SU-DHL-6 (cell line): Measurements from ENCODE around the gene AIDA.

Experiments
- EZH2phosphoT487 ChIP-seq: fragments of 200-600 bp; sonication (generic), shearing (Covaris generic); conservative IDR thresholded peaks from 2 replicates; pipeline ENCODE4 v1.6.1; 2018; ENCODE audit warnings: mild to moderate bottlenecking, antibody characterized with exemption, low read length, moderate library complexity, mixed read lengths
- TF ChIP-seq, protein P1 (sequence below): fragments of 200-600 bp; sonication (generic); IDR thresholded peaks from one replicate; pipeline ENCODE4 v1.5.1; 2017; ENCODE audit warnings: antibody characterized with exemption, mild to moderate bottlenecking, low read length, moderate library complexity; ENCODE audit not compliant: insufficient read depth, poor library complexity, severe bottlenecking

- TF ChIP-seq, protein P1, sequence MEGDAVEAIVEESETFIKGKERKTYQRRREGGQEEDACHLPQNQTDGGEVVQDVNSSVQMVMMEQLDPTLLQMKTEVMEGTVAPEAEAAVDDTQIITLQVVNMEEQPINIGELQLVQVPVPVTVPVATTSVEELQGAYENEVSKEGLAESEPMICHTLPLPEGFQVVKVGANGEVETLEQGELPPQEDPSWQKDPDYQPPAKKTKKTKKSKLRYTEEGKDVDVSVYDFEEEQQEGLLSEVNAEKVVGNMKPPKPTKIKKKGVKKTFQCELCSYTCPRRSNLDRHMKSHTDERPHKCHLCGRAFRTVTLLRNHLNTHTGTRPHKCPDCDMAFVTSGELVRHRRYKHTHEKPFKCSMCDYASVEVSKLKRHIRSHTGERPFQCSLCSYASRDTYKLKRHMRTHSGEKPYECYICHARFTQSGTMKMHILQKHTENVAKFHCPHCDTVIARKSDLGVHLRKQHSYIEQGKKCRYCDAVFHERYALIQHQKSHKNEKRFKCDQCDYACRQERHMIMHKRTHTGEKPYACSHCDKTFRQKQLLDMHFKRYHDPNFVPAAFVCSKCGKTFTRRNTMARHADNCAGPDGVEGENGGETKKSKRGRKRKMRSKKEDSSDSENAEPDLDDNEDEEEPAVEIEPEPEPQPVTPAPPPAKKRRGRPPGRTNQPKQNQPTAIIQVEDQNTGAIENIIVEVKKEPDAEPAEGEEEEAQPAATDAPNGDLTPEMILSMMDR: no peak
- no peak for TF ChIP-seq EZH2phosphoT487
Measured at GRCh38 chr1:222670110-222670509, 42.2 kb downstream of the AIDA start.
